Calu3 (cell line): ENCODE results near the gene RHOA. TPM values are rescaled to one million over a fixed set of nuclear protein-coding genes. Genes with fewer than 3 reads are reported as not detected.
A peak's percentile ranks its signal among the peaks of the same experiment; 100 is the strongest.

Experiments
- BruUV-seq: library from RNA; stranded (reverse); fragments of 400-500 nt; replicated peaks from 2 replicates; lab custom pipeline; 2021; lab: Mats Ljungman, UMichigan
- CTCF ChIA-PET: fragments of 300-600 bp; sonication (Branson Sonifier 250); formaldehyde crosslinking; loops from one replicate; lab custom pipeline; 2022; ENCODE audit warnings: antibody characterized with exemption; lab: Charles Lee
- DNase-seq: peaks from one replicate; pipeline ENCODE4 v3.0.0; 2022
- H3K27ac Mint-ChIP-seq: one replicate; pipeline ENCODE4 v1.8.0; 2022; ENCODE audit warnings: mixed read lengths; ENCODE audit not compliant: unreplicated experiment
- H3K27me3 Mint-ChIP-seq: one replicate; pipeline ENCODE4 v1.8.0; 2022; ENCODE audit warnings: mixed read lengths; ENCODE audit not compliant: unreplicated experiment
- H3K36me3 Mint-ChIP-seq: one replicate; pipeline ENCODE4 v1.8.0; 2022; ENCODE audit warnings: mild to moderate bottlenecking, moderate library complexity, mixed read lengths; ENCODE audit not compliant: insufficient read depth, unreplicated experiment
- H3K4me1 Mint-ChIP-seq: one replicate; pipeline ENCODE4 v1.8.0; 2022; ENCODE audit warnings: mild to moderate bottlenecking, low read depth, mixed read lengths; ENCODE audit not compliant: unreplicated experiment
- H3K4me3 Mint-ChIP-seq: one replicate; pipeline ENCODE4 v1.8.0; 2022; ENCODE audit warnings: mild to moderate bottlenecking, low read depth, moderate library complexity, mixed read lengths; ENCODE audit not compliant: unreplicated experiment
- H3K9me3 Mint-ChIP-seq: one replicate; pipeline ENCODE4 v1.8.0; 2022; ENCODE audit warnings: low read depth, mixed read lengths; ENCODE audit not compliant: unreplicated experiment
- CTCF ChIP-seq: fragments of 200-600 bp; IDR thresholded peaks from one replicate; pipeline ENCODE4 v1.8.0; 2022; ENCODE audit warnings: antibody characterized with exemption; ENCODE audit not compliant: unreplicated experiment
- intact Hi-C: fragments of 100-400 bp; cut with micrococcal nuclease; formaldehyde crosslinking; loops from one replicate; pipeline ENCODE4 v1.10.0; 2022; ENCODE audit not compliant: unreplicated experiment
- total RNA-seq: library from RNA; stranded (reverse); gene quantifications from 2 replicates; pipeline ENCODE4 v1.2.3, GENCODE V29; 2022

The RHOA gene
- total RNA-seq, 1 experiment from 2014 or later = 352 TPM

- H3K27ac Mint-ChIP-seq = peak overlapping the region; percentile 19
- no peaks in the 10 kb centered on the region for H3K9me3 Mint-ChIP-seq
- TF ChIP-seq CTCF = no peak
- no peaks in the 10 kb centered on the region for H3K27me3 Mint-ChIP-seq
- intact Hi-C loops = no loop called here
- no TSS peak for BruUV-seq
- CTCF ChIA-PET = no interaction called here
- peaks cover 24% of the 10 kb centered on the region for H3K36me3 Mint-ChIP-seq
- H3K4me1 Mint-ChIP-seq = no peaks in the 10 kb centered on the region
- H3K4me3 Mint-ChIP-seq = no peak overlapping the region
- no peak for DNase-seq
Observed at GRCh38 chr3:49311283-49311682, 100.5 kb downstream of the RHOA start.

- no peaks in the 10 kb centered on the region for H3K9me3 Mint-ChIP-seq
- no peak overlapping the region for H3K4me3 Mint-ChIP-seq
- intact Hi-C loops = no loop called here
- no peak overlapping the region for H3K27ac Mint-ChIP-seq
- no peaks in the 10 kb centered on the region for H3K27me3 Mint-ChIP-seq
- CTCF ChIA-PET = no interaction called here
- BruUV-seq = no TSS peak
- no peak for DNase-seq
- H3K36me3 Mint-ChIP-seq = peaks cover 24% of the 10 kb centered on the region
- no peak for TF ChIP-seq CTCF
- H3K4me1 Mint-ChIP-seq = no peaks in the 10 kb centered on the region
Observed at GRCh38 chr3:49310677-49311076, 101.1 kb downstream of the RHOA start.

Other genes starting within 250 kb of the RHOA start
- gene CCDC71, start 245.6 kb downstream of the RHOA start, total RNA-seq = 19.2 and 20.2 TPM in 2 replicates
- gene KLHDC8B, start 240.4 kb downstream of the RHOA start, total RNA-seq = 5.4 and 7.1 TPM in 2 replicates
- gene C3orf62, start 134.7 kb downstream of the RHOA start, total RNA-seq = 6.7 and 8.8 TPM in 2 replicates
- gene USP4, start 71.9 kb downstream of the RHOA start, total RNA-seq = 40.0 and 43.5 TPM in 2 replicates
- gene GPX1, start 53.6 kb downstream of the RHOA start, total RNA-seq = 143 and 151 TPM in 2 replicates
- 33.6 and 35.6 TPM in 2 replicates for gene TCTA, start 447 bp upstream of the RHOA start, total RNA-seq
- gene AMT, start 10.5 kb upstream of the RHOA start, total RNA-seq = 8.5 and 9.7 TPM in 2 replicates
- gene NICN1, start 17.3 kb upstream of the RHOA start, total RNA-seq = 14.2 and 15.8 TPM in 2 replicates
- 164 and 226 TPM in 2 replicates for gene DAG1, start 58.3 kb upstream of the RHOA start, total RNA-seq
- gene BSN, start 142.5 kb upstream of the RHOA start, total RNA-seq = 0.71 and 0.92 TPM in 2 replicates